K562 (cell line): ENCODE results near the gene CD34. TPM values are rescaled to one million over a fixed set of nuclear protein-coding genes. Genes with fewer than 3 reads are reported as not detected.
A peak's percentile ranks its signal among the peaks of the same experiment; 100 is the strongest.

ENCODE experiments used
- CUX1 ChIP-seq: fragments of 200-800 bp; sonication (Bioruptor generic); IDR thresholded peaks from 2 replicates; pipeline ENCODE4 v1.6.1; 2016; ENCODE audit warnings: missing genetic modification characterization, missing compliant biosample characterization
- DNMT1 ChIP-seq: fragments of 450-650 bp; IDR thresholded peaks from 2 replicates; pipeline ENCODE4 v1.6.1; 2016; ENCODE audit warnings: antibody characterized with exemption, mild to moderate bottlenecking
- EHMT2 ChIP-seq: fragments of 450-650 bp; IDR thresholded peaks from 2 replicates; pipeline ENCODE4 v1.6.1; 2018; ENCODE audit warnings: antibody characterized with exemption
- FUS ChIP-seq: fragments of 200-400 bp; formaldehyde crosslinking; optimal IDR thresholded peaks from 2 replicates; pipeline ENCODE3; 2017; ENCODE audit warnings: low read depth, low read length
- KLF6 ChIP-seq: fragments of 250-450 bp; sonication (Bioruptor Pico); IDR thresholded peaks from 2 replicates; pipeline ENCODE4 v1.4.0; 2020; ENCODE audit warnings: mild to moderate bottlenecking, moderate library complexity, borderline replicate concordance
- MGA ChIP-seq: fragments of 450-650 bp; IDR thresholded peaks from 2 replicates; pipeline ENCODE4 v1.6.1; 2016; ENCODE audit warnings: mild to moderate bottlenecking, moderate library complexity
- SMARCA4 ChIP-seq: fragments of 450-650 bp; IDR thresholded peaks from 2 replicates; pipeline ENCODE4 v1.6.1; 2016
- polyA plus RNA-seq, 8 experiments: library from polyadenylated mRNA; depleted of rRNA in 4 of 8; stranded (reverse) in 5 of 8; unstranded in 3 of 8; fragments of >200 nt; fragmentation: Nextera tagmentation in 2 of 8; fragmentation: Illumina TruSeq in 1 of 8; extraction: Ambion mirVana in 2 of 8; extraction: Trizol in 1 of 8; gene quantifications; 2 replicates each; pipeline versions ENCODE4 v1.2.1 to v1.2.3, GENCODE V29; 2011 to 2014; ENCODE audit warnings: inconsistent platforms in 1 of 8, missing spikeins in 1 of 8
- total RNA-seq, 7 experiments: library from RNA; depleted of rRNA in 6 of 7; stranded (reverse); fragments of >200 nt in 6 of 7; fragmentation: Illumina TruSeq in 2 of 7; extraction: Trizol in 2 of 7; gene quantifications; 2 replicates each; pipeline versions ENCODE4 v1.2.1 to v1.2.3, GENCODE V29; 2011 to 2021; ENCODE audit warnings: low replicate concordance in 1 of 7
- TF ChIP-seq, protein P1 (sequence below): fragments of 450-650 bp; IDR thresholded peaks from 2 replicates; pipeline ENCODE4 v1.6.1; 2017; ENCODE audit warnings: mild to moderate bottlenecking, moderate library complexity

Gene CD34
- total and polyA plus RNA-seq, 9 of the 15 experiments (the other 6 are each of a cell fraction or from before 2014, with no cell fraction given), result not detected

DNA sequence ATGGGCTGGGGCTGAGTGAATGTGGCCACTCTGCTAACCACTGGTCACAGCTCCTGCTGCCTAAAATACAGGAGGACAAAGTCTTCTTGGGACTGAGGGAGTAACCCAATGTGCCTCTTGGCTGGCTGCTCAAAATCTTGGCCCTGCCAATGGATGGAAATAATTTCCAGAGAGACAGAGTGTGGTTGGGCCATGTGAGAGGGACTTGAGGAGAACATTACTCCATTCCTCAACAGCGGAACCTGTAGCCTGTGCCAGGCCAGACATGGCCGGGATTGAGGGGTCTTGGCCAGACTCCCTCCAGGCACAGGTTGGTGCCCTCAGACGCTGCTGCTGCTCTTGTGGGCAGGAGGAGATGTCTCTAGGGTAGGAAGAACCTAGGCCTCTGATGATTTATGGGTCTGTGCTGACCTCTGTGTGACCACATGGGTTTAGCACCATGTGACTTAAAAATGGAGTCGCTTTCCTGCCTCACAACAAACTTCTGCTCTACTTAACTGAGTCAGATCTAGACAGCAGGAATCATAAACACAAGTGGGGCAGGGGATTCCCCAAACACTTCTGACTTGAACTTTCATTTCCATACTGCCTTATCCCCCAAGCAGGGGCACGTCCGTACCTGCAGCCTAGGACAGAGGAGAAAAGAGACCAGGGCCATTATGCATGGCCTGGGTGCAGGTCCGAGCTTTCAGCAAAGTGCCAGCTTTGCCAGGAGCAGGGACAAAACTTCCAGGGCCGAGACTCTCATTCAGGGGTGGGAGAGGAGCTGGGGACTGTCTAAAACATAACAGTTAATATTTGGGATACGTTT, 79.2 kb downstream of the CD34 start (continued):
- TF ChIP-seq CUX1 (CRISPR knock-in tag), result no peak
- TF ChIP-seq EHMT2, result no peak
- peak; percentile 64; the same call in 1 of the 2 replicates for TF ChIP-seq KLF6 (CRISPR knock-in tag)
- TF ChIP-seq SMARCA4, result no peak
- no peak for TF ChIP-seq FUS
- no peak for TF ChIP-seq DNMT1
- peak; percentile 37; the same call in 1 of the 2 replicates for TF ChIP-seq MGA
- TF ChIP-seq, protein P1, sequence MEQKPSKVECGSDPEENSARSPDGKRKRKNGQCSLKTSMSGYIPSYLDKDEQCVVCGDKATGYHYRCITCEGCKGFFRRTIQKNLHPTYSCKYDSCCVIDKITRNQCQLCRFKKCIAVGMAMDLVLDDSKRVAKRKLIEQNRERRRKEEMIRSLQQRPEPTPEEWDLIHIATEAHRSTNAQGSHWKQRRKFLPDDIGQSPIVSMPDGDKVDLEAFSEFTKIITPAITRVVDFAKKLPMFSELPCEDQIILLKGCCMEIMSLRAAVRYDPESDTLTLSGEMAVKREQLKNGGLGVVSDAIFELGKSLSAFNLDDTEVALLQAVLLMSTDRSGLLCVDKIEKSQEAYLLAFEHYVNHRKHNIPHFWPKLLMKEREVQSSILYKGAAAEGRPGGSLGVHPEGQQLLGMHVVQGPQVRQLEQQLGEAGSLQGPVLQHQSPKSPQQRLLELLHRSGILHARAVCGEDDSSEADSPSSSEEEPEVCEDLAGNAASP, result no peak
